Measurements from ENCODE around the gene TTC4. TPM values are rescaled to one million over a fixed set of nuclear protein-coding genes. Genes with fewer than 3 reads are reported as not detected.

The TTC4 gene
- total RNA-seq, 1 experiment from 2014 or later, result 30.8 TPM

DNA sequence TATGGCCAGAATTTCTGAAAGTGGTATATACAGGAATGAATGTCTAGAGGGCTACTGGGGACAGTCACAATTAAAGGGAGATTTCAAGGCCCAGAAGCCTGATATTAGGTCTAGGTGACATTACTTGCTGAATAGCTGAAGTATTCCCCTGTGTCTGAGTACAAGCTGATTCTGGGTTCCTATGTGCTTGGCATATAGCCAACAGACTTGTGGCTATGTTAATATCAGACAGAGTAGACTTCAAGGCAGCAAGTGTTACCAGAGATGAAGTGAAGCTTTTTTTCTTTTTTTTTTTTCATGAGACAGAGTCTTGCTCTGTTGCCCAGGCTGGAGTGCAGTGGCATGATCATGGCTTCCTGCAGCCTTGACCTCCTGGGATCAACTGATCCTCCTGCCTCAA lies 8.3 kb downstream of the TTC4 start:
- no peak overlapping the region for H3K27ac ChIP-seq (ENCODE audit: insufficient read length, low read depth, low read length)
- no peak overlapping the region for H3K56ac ChIP-seq (ENCODE audit: insufficient read length, low read depth, low read length)
- no peaks in the 10 kb centered on the region for H3K23me2 ChIP-seq (ENCODE audit: insufficient read length, low read depth, low read length, poor library complexity, severe bottlenecking)
- Mint-ChIP-seq H3K36me3 (ENCODE audit: insufficient read depth in 1 of 3, low read depth in 3 of 3) (peaks cover 49 to 85% (median 80%) of the 10 kb centered on the region in 3 experiments), H3K27ac (no peak overlapping the region), H3K4me1 (peaks cover 0 to 3% of the 10 kb centered on the region in 2 experiments; a peak in 1 of 4 replicates), H3K4me3 (no peak overlapping the region), H3K9me3 (peaks cover 0 to 4% of the 10 kb centered on the region in 2 experiments; a peak in 1 of 5 replicates), H3K27me3 (ENCODE audit: low read depth) (no peaks in the 10 kb centered on the region)
- no peak overlapping the region for H3K4me2 ChIP-seq (ENCODE audit: insufficient read depth, insufficient read length, low read length)
- H3K4me1 ChIP-seq (ENCODE audit: insufficient read depth, low read length), result no peaks in the 10 kb centered on the region
- H4K20me1 ChIP-seq (ENCODE audit: control insufficient read depth, insufficient read depth, insufficient read length), result no peaks in the 10 kb centered on the region
- H3K27me3 ChIP-seq (ENCODE audit: insufficient read depth, low read length), result no peaks in the 10 kb centered on the region
- no peak overlapping the region for H2BK5ac ChIP-seq (ENCODE audit: insufficient read length, low read length)
- no peak overlapping the region for H2BK15ac ChIP-seq (ENCODE audit: low read depth, low read length)
- no peak overlapping the region for H3K23ac ChIP-seq (ENCODE audit: insufficient read length, low read depth, low read length)
- no peak overlapping the region for H2BK20ac ChIP-seq (ENCODE audit: low read depth, low read length, poor library complexity, severe bottlenecking)
- no peak overlapping the region for H2BK120ac ChIP-seq (ENCODE audit: low read depth, low read length, poor library complexity, severe bottlenecking)
- H3T11ph ChIP-seq (ENCODE audit: low read length), result no peak overlapping the region
- no peak overlapping the region for H3K9ac ChIP-seq (ENCODE audit: extremely low read depth, insufficient read length, low read length)
- H3K9me3 ChIP-seq (ENCODE audit: control insufficient read depth, low read depth, low read length), result no peaks in the 10 kb centered on the region
- H2AK5ac ChIP-seq (ENCODE audit: insufficient read length, low read length), result no peak overlapping the region
- DNase-seq, result no peak
- no peak overlapping the region for H2AFZ ChIP-seq (ENCODE audit: low read length)
- H4K91ac ChIP-seq (ENCODE audit: insufficient read length, low read depth, low read length), result no peak overlapping the region
- H3K18ac ChIP-seq (ENCODE audit: insufficient read length, low read depth, low read length), result no peak overlapping the region
- H3K4ac ChIP-seq (ENCODE audit: low read depth, low read length), result no peak overlapping the region
- no peaks in the 10 kb centered on the region for H3K79me1 ChIP-seq (ENCODE audit: insufficient read depth, low read depth, low read length, poor library complexity, severe bottlenecking)
- no peak overlapping the region for H4K8ac ChIP-seq (replicated peaks; ENCODE audit: insufficient read length, low read depth, low read length)
- H3K79me2 ChIP-seq (ENCODE audit: insufficient read depth, low read length), result no peaks in the 10 kb centered on the region
- no peak overlapping the region for H2BK12ac ChIP-seq (ENCODE audit: insufficient read length, low read depth, low read length)
- TF ChIP-seq, protein P1, sequence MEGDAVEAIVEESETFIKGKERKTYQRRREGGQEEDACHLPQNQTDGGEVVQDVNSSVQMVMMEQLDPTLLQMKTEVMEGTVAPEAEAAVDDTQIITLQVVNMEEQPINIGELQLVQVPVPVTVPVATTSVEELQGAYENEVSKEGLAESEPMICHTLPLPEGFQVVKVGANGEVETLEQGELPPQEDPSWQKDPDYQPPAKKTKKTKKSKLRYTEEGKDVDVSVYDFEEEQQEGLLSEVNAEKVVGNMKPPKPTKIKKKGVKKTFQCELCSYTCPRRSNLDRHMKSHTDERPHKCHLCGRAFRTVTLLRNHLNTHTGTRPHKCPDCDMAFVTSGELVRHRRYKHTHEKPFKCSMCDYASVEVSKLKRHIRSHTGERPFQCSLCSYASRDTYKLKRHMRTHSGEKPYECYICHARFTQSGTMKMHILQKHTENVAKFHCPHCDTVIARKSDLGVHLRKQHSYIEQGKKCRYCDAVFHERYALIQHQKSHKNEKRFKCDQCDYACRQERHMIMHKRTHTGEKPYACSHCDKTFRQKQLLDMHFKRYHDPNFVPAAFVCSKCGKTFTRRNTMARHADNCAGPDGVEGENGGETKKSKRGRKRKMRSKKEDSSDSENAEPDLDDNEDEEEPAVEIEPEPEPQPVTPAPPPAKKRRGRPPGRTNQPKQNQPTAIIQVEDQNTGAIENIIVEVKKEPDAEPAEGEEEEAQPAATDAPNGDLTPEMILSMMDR (conservative IDR thresholded peaks at IDR 0.05), result no peak
- no peak overlapping the region for H4K5ac ChIP-seq (ENCODE audit: insufficient read length, low read depth, low read length)
- no peak overlapping the region for H3K14ac ChIP-seq (ENCODE audit: insufficient read depth, low read length)
